ENCODE measurements around the gene FRG2B.
"Not testable (repeated sequence)": the region's sequence is repeated elsewhere in the genome, so short reads cannot be mapped to it uniquely, and the experiment has no call there.

Gene FRG2B

GRCh38 chr10:133626695-133627094 lies at the start of gene FRG2B:
TSS of gene FRG2B (minus strand) at chr10:133626795. CDS start at chr10:133626742, 53 bp downstream.
- not testable (repeated sequence) for DNase-seq (ENCODE audit: low read depth in 1 of 2, low spot score in 1 of 2)

DNA sequence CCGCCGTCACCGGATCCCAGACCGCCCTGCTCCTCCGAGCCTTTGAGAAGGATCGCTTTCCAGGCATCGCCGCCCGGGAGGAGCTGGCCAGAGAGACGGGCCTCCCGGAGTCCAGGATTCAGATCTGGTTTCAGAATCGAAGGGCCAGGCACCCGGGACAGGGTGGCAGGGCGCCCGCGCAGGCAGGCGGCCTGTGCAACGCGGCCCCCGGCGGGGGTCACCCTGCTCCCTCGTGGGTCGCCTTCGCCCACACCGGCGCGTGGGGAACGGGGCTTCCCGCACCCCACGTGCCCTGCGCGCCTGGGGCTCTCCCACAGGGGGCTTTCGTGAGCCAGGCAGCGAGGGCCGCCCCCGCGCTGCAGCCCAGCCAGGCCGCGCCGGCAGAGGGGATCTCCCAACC lies 40.9 kb upstream of the FRG2B start:
- DNase-seq (ENCODE audit: low read depth in 1 of 2, low spot score in 1 of 2): not testable (repeated sequence)

DNA sequence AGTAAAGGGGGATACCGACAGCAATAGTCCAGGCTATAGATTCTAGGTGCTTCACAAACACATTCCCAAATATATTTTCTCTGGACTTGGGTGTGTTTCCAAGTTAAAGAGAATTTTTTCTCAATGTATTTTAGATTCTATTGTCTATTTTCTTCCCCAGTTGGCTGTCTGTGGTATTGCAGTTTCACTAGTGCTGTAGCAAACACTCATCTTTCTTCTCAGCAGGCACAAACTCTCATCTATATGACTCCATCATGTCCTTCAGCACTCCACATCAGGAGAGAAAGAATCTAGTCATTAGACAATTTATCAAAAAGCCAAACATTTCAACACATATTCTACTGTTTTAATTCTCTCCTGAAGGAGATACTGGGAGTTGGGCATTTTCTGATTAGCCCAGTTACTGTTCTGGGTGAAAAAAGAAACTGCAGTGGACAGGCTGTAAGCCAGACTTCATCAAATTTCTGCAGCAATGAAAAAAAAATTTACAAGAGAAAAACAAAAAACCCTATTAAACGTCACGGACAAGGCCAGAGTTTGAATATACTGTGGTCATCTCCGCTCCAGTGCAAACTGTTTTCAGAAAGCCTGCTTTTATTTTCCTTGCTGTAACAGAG lies 37.1 kb upstream of the FRG2B start:
- DNase-seq (ENCODE audit: low read depth in 1 of 2, low spot score in 1 of 2): not testable (repeated sequence)

DNA sequence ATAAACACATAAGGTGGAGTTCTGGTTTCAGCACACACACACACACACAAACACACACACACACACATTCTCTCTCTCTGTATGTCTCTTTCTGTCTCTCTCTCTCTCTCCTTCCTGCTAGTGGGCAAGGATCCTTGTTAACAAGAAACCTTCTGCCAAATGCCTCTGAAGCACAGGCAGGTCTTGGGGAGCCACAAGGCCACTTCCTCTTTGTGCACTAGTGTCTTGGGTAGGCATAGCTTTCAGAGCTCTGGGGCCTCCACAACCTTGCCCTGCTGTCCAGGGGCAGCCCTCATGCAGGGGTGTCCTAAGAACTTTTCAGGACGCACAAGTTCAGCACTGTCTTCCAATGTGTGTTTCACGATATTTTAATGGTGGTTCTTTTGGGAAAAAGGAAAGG lies 34.5 kb upstream of the FRG2B start:
- DNase-seq (ENCODE audit: low read depth in 1 of 2, low spot score in 1 of 2): not testable (repeated sequence)

DNA sequence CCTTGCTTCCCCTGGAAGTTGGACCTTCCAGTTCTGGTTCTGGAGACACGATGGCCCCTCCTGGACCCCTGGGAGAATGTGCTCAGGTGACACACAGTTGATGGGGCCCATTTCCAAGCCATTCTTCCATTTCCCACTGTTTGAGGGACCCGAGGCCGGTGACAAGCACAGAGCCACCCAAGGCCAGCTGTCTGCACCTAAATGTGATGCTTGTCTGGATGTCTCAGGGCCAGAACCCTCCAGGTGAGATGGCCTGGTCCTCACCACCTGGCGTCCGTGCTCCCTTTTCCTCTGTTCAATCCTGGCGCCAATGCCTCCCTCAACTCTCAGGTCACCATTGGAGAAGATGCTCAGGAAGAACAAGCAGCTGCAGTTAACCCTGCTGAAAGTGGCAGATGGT lies 33.9 kb upstream of the FRG2B start:
- DNase-seq (ENCODE audit: low read depth in 1 of 2, low spot score in 1 of 2): not testable (repeated sequence)

DNA sequence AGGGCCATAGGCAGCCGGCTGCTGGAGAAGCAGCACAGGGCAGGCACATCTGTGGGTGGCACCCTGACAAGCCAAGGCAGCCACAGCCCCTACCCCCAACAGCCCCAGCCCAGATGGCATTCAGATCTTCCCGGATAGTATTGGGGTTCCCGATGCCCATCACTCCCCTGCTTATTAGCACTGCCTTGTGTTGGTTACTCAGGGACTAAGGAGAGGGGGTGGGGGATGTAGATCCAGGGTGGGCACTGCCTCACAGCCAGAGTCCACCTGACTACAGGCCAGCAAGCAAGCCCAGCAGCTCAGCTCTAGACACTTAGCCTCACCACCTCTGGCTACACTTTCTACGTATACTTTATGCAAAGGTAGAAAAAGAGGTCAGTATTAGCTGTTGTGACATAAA lies 30.7 kb upstream of the FRG2B start:
- DNase-seq (ENCODE audit: low read depth in 1 of 2, low spot score in 1 of 2): not testable (repeated sequence)

- DNase-seq (ENCODE audit: low read depth in 1 of 2, low spot score in 1 of 2): not testable (repeated sequence)
Observed at GRCh38 chr10:133648872-133649455, 22.4 kb upstream of the FRG2B start.

DNA sequence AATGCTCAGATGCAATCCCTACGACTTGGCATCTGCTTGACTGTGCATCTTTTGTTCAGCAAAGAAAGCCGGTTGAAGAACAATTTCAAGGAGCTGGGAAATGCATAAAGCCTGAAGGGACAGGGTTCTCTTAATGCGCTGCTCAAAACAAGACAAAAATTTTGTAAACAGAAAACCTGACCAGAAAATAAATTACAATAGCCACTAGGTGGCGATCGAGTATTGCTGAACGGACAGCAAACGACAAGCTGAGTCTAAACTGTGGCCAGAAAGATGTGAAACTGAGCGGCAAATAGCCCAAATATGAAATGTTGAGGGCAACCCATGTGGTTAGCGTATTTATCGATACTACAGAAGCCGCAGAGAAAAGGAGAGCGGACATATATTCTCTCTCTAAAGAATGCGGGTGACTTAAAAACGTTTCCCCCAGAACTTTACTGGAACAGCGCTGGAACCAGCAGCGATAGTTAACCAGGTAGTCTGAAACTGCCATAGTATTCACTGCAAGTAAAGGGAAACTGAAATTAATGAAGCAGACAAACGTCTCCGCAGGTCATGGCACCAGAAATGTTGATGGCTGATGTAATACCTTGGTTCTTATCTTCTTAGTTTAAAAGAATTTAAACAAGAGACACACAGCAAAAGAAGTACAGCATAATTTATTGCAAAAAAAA lies 20.6 kb upstream of the FRG2B start:
- DNase-seq (ENCODE audit: low read depth in 1 of 2, low spot score in 1 of 2): not testable (repeated sequence)

GRCh38 chr10:133637846-133638235 lies 11.2 kb upstream of the FRG2B start:
- DNase-seq (ENCODE audit: low read depth in 1 of 2, low spot score in 1 of 2): not testable (repeated sequence)

GRCh38 chr10:133637202-133637845 lies 10.7 kb upstream of the FRG2B start:
- not testable (repeated sequence) for DNase-seq (ENCODE audit: low read depth in 1 of 2, low spot score in 1 of 2)

DNA sequence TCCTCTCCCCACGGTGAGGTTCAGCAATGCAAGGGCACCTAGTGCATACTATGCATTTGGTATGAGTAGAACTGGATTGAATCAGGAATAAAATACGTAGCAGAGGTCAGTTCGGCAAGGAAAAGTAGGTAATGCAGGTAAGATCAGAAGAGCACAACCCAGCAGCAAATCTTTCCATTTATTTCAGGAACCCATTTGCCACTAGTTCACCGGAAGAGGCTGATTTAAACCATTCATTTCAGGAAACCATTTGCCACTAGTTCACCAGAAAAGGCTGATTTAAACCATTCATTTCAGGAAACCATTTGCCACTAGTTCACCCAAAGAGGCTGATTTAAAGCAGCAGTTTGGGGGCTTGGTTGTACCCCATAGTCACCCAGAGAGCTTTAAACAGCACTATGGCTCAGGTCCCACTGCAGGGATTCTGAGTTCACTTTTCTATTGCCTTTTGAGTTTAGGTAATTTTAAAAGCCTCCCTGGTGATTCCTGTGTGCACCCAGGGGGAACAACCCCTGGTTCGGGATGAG lies 4.2 kb upstream of the FRG2B start:
- DNase-seq (ENCODE audit: low read depth in 1 of 2, low spot score in 1 of 2): not testable (repeated sequence)

DNA sequence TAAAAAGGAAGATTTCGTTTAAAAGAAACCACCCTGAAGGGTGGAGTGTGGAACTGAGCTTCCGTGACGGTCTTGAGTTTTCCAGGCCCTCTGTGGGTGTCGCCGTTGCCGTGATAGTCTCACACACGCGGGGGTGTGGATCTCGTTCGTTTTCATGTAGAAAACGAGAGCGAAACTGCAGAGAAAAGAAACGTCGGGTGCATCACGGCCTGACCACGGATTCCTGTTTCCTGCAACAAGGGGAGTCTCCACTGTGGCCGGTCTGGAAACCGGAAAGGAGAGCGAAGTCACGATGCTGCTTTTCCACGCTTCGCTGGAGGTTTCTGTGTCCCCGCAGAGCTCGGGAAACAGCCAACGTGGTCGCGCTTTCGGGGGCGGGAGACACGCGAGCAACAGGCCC lies 4.1 kb downstream of the FRG2B start:
- DNase-seq (ENCODE audit: low read depth in 1 of 2, low spot score in 1 of 2): not testable (repeated sequence)

- DNase-seq (ENCODE audit: low read depth in 1 of 2, low spot score in 1 of 2): no peak
Observed at GRCh38 chr10:133618851-133619250, 7.7 kb downstream of the FRG2B start.

DNA sequence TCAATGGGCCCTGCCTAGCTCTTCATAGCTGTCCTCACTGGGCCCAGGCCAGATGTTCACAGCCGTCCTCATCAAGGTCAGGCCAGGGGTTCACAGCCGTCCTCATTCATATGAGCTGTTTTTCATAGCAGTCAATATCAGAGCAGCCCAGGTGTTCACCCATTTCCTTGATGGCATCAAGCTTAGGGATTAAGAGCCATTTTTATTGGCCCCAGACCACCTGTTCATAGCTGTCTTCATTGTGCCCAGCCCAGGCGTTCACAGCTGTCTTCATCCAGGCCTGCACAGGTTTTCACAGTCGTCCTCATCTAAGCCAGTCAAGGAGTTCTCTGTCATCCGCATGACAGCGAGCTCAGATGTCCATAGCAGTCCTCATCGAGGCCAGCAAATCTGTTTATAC lies 9.4 kb downstream of the FRG2B start:
- DNase-seq (ENCODE audit: low read depth in 1 of 2, low spot score in 1 of 2): no peak

GRCh38 chr10:133616371-133617130 lies 10.0 kb downstream of the FRG2B start:
- DNase-seq (ENCODE audit: low read depth in 1 of 2, low spot score in 1 of 2): no peak

DNA sequence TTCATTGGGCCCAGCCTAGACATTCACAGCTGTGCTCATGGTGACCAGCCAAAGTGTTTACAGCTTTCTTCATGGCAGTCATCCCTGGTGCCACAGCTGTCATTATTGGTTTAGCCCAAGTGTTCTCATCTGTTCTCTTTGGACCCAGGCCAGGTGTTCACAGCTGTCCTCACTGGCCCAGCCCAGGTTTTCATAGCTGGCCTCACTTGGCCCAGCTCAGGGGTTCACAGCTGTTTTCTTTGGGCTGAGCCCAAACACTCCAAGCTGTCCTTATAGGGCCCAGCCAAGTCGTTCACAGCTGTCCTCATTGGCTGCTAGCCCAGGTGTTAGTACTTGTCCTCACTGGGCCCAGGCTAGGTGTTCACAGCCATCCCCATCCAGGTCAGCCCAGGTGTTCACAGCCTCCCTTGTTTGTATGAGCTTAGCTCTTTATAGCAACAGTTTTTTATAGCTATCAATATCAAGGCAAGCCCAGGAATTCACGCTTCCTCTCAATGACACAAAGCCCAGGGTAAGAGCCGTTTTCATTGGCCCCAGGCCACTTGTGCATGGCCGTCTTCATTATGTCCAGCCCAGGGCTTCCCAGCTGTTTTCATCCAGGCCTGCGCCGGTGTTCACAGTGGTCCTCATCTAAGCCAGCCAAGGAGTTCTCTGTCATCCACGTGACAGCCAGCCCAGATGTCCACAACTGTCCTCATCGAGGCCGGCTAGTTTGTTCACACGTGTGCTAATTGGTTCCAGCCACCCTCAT lies 11.6 kb downstream of the FRG2B start:
- DNase-seq (ENCODE audit: low read depth in 1 of 2, low spot score in 1 of 2): no peak

DNA sequence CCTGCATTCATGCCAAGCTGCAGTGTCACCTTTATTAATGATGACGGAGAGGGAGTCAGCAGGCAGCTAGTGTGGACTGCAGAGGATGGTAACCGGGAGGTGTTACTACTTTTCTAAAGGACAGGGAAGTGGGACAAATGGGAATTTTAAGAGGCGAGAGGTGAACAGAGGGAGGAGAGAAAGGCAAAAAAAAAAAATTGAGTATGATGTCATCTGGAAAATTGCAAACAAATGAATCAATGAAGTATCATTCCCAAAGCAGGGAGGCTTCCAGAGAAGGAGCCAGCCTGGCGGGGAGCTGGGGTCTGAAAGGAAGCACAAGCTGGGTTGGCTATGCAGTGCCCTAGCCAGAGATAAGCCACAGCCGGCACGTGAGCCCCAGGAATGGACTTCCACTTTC lies 12.9 kb downstream of the FRG2B start:
- DNase-seq (ENCODE audit: low read depth in 1 of 2, low spot score in 1 of 2): no peak

DNA sequence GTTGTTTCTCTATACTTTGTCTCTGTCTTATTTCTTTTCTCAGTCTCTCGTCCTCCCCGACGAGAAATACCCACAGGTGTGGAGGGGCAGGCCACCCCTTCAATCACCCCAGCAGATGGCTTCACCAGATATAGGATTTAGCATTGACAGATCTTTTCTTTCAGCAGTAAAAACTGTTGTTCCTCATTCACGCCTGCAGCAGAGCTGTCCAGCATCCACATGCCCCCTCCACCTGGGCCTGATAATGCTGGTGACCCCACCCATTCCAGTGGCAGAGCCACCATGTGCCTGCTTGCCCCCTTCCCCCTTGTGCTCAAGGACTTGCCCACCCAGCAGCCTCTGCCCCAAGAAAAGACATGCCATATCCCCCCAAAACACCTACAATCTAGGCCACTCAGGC lies 15.5 kb downstream of the FRG2B start:
- DNase-seq (ENCODE audit: low read depth in 1 of 2, low spot score in 1 of 2): no peak

- DNase-seq (ENCODE audit: low read depth in 1 of 2, low spot score in 1 of 2): no peak
Observed at GRCh38 chr10:133608855-133609254, 17.7 kb downstream of the FRG2B start.

DNA sequence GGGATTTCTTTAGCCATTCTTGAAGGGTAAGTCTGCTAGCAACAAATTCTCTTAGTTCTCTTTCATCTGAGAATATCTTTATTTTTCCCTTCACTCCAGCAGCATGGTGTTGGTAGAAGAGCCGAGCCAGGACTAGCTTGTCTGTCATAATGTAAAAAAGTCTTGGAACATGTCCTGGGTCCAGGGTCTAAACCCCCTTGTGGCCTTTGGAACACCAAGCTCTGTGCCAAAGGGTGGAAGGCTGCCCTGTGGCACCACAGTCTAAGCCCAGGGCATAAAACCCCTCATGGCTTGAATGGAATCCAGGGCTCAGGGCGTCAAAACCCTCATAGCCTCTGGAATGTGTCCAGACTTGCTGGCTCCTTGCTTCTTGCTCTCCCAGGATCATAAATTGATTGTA lies 23.2 kb downstream of the FRG2B start:
- DNase-seq (ENCODE audit: low read depth in 1 of 2, low spot score in 1 of 2): not testable (repeated sequence)

Measured in activated T-helper 1 cell treated with anti-CD3 and anti-CD28 coated beads, Interleukin-2, amount 50 U/mL, for 16 hours (primary cell).